NCI-H748 treated with DMSO at 0.1 percent for 48 hours (cell line): ENCODE measurements around the gene NEK2.
"Not testable (repeated sequence)": the region's sequence is repeated elsewhere in the genome, so short reads cannot be mapped to it uniquely, and the experiment has no call there.

ENCODE experiments used
- DNase-seq: peaks from one replicate; lab custom pipeline; 2025; lab: John Stamatoyannopoulos, UW

NEK2 gene

GRCh38 chr1:211675230-211676105, at the start of gene NEK2:
Gene NEK2 (minus strand): TSS chr1:211675621. CDS start chr1:211675479, 142 bp downstream.
- peak; percentile 93 for DNase-seq

GRCh38 chr1:211724687-211725196, 49.3 kb upstream of the NEK2 start:
- DNase-seq = no peak

- no peak for DNase-seq
Measured at GRCh38 chr1:211723273-211723672, 47.9 kb upstream of the NEK2 start.

GRCh38 chr1:211722277-211723175, 47.1 kb upstream of the NEK2 start:
- no peak for DNase-seq

GRCh38 chr1:211716555-211716954, 41.1 kb upstream of the NEK2 start:
- not testable (repeated sequence) for DNase-seq

- DNase-seq = no peak
Measured at GRCh38 chr1:211715971-211716370, 40.5 kb upstream of the NEK2 start.

- no peak for DNase-seq
Measured at GRCh38 chr1:211714154-211714553, 38.7 kb upstream of the NEK2 start.

- no peak for DNase-seq
Measured at GRCh38 chr1:211713231-211713630, 37.8 kb upstream of the NEK2 start.

GRCh38 chr1:211711315-211711705, 35.9 kb upstream of the NEK2 start:
- DNase-seq = no peak

- no peak for DNase-seq
Measured at GRCh38 chr1:211710566-211711314, 35.3 kb upstream of the NEK2 start.

- no peak for DNase-seq
Measured at GRCh38 chr1:211708926-211709325, 33.5 kb upstream of the NEK2 start.

GRCh38 chr1:211708006-211708405, 32.6 kb upstream of the NEK2 start:
- no peak for DNase-seq

- no peak for DNase-seq
Measured at GRCh38 chr1:211705467-211706091, 30.2 kb upstream of the NEK2 start.

- DNase-seq = no peak
Measured at GRCh38 chr1:211704543-211704942, 29.1 kb upstream of the NEK2 start.

- peak; percentile 55 for DNase-seq
Measured at GRCh38 chr1:211703812-211704537, 28.6 kb upstream of the NEK2 start.

- DNase-seq = no peak
Measured at GRCh38 chr1:211701733-211702132, 26.3 kb upstream of the NEK2 start.

GRCh38 chr1:211699059-211699458, 23.6 kb upstream of the NEK2 start:
- DNase-seq = no peak

- peak; percentile 43 for DNase-seq
Measured at GRCh38 chr1:211698161-211699026, 23.0 kb upstream of the NEK2 start.

GRCh38 chr1:211697356-211697755, 21.9 kb upstream of the NEK2 start:
- no peak for DNase-seq
